ENCODE measurements around the gene PTGER1.

DNA sequence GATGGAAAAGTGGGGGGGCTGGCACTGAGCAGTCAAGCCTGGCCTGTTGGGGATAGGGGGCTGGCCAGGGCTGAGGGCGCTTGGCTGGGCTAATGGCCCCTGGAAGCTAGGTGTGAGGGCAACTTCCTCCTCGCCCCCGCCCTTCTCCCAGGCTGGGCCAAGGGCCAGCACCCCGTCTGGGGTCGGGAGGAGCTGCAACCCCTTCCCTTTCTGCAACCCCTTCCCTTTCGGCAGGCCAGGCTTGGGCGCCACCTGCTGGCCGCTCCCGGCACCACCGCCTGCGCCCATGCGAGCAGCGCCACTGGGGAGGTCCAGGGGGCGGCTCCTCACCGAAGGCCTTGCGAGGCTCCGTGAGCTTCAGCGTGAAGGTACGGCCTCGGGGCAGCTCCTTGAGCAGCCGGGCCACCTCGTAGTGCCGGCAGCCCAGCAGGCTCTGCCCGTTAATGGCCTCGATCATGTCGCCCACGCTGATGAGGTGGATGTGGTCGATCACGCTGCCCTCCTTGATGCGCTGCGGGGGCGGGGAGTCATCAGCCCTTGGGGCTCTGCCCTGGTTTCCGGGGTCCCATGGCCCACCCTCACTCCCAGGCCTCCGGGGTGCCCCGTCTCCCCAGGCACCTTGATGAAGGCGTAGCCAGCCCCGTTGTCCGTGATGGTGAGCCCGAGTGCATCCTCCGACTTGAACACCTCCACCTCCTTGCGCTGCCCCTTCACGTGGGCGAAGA, 5.0 kb upstream of the PTGER1 start:
- TF ChIP-seq, protein P1, sequence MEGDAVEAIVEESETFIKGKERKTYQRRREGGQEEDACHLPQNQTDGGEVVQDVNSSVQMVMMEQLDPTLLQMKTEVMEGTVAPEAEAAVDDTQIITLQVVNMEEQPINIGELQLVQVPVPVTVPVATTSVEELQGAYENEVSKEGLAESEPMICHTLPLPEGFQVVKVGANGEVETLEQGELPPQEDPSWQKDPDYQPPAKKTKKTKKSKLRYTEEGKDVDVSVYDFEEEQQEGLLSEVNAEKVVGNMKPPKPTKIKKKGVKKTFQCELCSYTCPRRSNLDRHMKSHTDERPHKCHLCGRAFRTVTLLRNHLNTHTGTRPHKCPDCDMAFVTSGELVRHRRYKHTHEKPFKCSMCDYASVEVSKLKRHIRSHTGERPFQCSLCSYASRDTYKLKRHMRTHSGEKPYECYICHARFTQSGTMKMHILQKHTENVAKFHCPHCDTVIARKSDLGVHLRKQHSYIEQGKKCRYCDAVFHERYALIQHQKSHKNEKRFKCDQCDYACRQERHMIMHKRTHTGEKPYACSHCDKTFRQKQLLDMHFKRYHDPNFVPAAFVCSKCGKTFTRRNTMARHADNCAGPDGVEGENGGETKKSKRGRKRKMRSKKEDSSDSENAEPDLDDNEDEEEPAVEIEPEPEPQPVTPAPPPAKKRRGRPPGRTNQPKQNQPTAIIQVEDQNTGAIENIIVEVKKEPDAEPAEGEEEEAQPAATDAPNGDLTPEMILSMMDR (IDR thresholded peaks at IDR 0.05; ENCODE audit: extremely low read depth in 1 of 2, insufficient read depth in 1 of 2, low read depth in 1 of 2, low read length in 2 of 2), result peak; percentile 88 to 97
- TF ChIP-seq FOS (IDR thresholded peaks at IDR 0.05; ENCODE audit: borderline replicate concordance, insufficient read depth, low read length), result no peak
- no peak for TF ChIP-seq GATA2 (IDR thresholded peaks at IDR 0.05; ENCODE audit: insufficient read depth, insufficient read length, low read depth, low read length)
- no peak for TF ChIP-seq POLR2A (IDR thresholded peaks at IDR 0.05; ENCODE audit: low read depth, low read length)
